Measurements from ENCODE around the gene TNN.

- no peak for TF ChIP-seq CTBP1 (IDR thresholded peaks at IDR 0.05; ENCODE audit: borderline replicate concordance)
- no peak for TF ChIP-seq FOXK2 (IDR thresholded peaks at IDR 0.05)
- TF ChIP-seq SUZ12 (IDR thresholded peaks at IDR 0.05) = no peak
- TF ChIP-seq SP1 (IDR thresholded peaks at IDR 0.05) = no peak
- no peak for TF ChIP-seq ARNT (IDR thresholded peaks at IDR 0.05)
- no peak for TF ChIP-seq TARDBP (IDR thresholded peaks at IDR 0.05)
- TF ChIP-seq PKNOX1 (IDR thresholded peaks at IDR 0.05) = no peak
- no peak for TF ChIP-seq ZNF384 (IDR thresholded peaks at IDR 0.05)
- no peak for TF ChIP-seq BHLHE40 (IDR thresholded peaks at IDR 0.05; ENCODE audit: borderline replicate concordance)
Observed at GRCh38 chr1:175118375-175119367, 51.0 kb downstream of the TNN start.

Measured in HEK293T (cell line).